HFFc6 (cell line): ENCODE data around the gene CASD1. TPM values are rescaled to one million over a fixed set of nuclear protein-coding genes. Genes with fewer than 3 reads are reported as not detected.

Source experiments
- DNase-seq: peaks from one replicate; pipeline ENCODE4 v3.0.0-alpha.2; 2018
- H3K27ac Mint-ChIP-seq: 2 replicates; pipeline ENCODE4 v1.8.0; 2020; ENCODE audit warnings: mild to moderate bottlenecking, mixed read lengths
- H3K27me3 Mint-ChIP-seq: 2 replicates; pipeline ENCODE4 v1.8.0; 2021; ENCODE audit warnings: mild to moderate bottlenecking, moderate library complexity, mixed read lengths; ENCODE audit not compliant: insufficient read depth
- H3K36me3 Mint-ChIP-seq: 2 replicates; pipeline ENCODE4 v1.8.0; 2021; ENCODE audit warnings: low read depth, mixed read lengths
- H3K4me1 Mint-ChIP-seq: 2 replicates; pipeline ENCODE4 v1.8.0; 2020; ENCODE audit warnings: low read depth, mixed read lengths
- H3K4me3 Mint-ChIP-seq: 2 replicates; pipeline ENCODE4 v1.8.0; 2020; ENCODE audit warnings: mild to moderate bottlenecking, moderate library complexity, mixed read lengths
- H3K9me3 Mint-ChIP-seq: 2 replicates; pipeline ENCODE4 v1.8.0; 2020; ENCODE audit warnings: mild to moderate bottlenecking, mixed read lengths
- CTCF ChIP-seq: fragments of 200-600 bp; sonication (generic); IDR thresholded peaks from 2 replicates; pipeline ENCODE4 v1.5.0; 2021; ENCODE audit warnings: antibody characterized with exemption, mild to moderate bottlenecking
- long read RNA-seq: library from polyadenylated mRNA; unstranded; transcript quantifications from one replicate; pipeline ENCODE4 v2.0.0, GENCODE V29; 2019
- total RNA-seq, 6 experiments: library from RNA; stranded (reverse); fragmentation: NEBNext Ultra II Directional; extraction: Animal tissue kit (Norgen Biotek cat#: 25700); gene quantifications; 2 replicates in 1 of 6; 3 replicates in 5 of 6; pipeline ENCODE4 v1.2.3, GENCODE V29; 2021

The CASD1 gene
- total RNA-seq, result 1 to 10 TPM; 6.6 to 8.1 (median 7.1) TPM
- long read RNA-seq, partial matches to known transcripts, result 4 of 6 reads
- long read RNA-seq, other reads (novel, unspliced or antisense), result 0 of 6 reads

GRCh38 chr7:94509264-94509886, at the start of gene CASD1:
Gene CASD1, plus strand, starts transcription at chr7:94509809. Its CDS starts 276 bp downstream, at chr7:94510085.
- Mint-ChIP-seq H3K36me3 (no peaks in the 10 kb centered on the region), H3K4me3 (peak within 1 kb of the TSS; percentile 85), H3K4me1 (peaks cover 32% of the 10 kb centered on the region), H3K27me3 (peaks cover 2% of the 10 kb centered on the region), H3K9me3 (no peaks in the 10 kb centered on the region), H3K27ac (peak within 1 kb of the TSS; percentile 78)
- DNase-seq, result no peak
- TF ChIP-seq CTCF, result no peak

- H3K4me3 Mint-ChIP-seq, result no peak overlapping the region
- no peaks in the 10 kb centered on the region for H3K4me1 Mint-ChIP-seq
- no peaks in the 10 kb centered on the region for H3K36me3 Mint-ChIP-seq
- H3K27ac Mint-ChIP-seq, result no peak overlapping the region
- TF ChIP-seq CTCF, result no peak
- H3K27me3 Mint-ChIP-seq, result peaks cover 9% of the 10 kb centered on the region
- H3K9me3 Mint-ChIP-seq, result 0 out of 2 replicates have a peak, but pooled peaks cover under 1% of the 10 kb centered on the region
- DNase-seq, result no peak
These were observed 43.1 kb upstream of the CASD1 start for GRCh38 chr7:94466516-94466915.

GRCh38 chr7:94471604-94472003, 38.0 kb upstream of the CASD1 start:
- Mint-ChIP-seq H3K4me3 (no peak overlapping the region), H3K27me3 (peaks cover 9% of the 10 kb centered on the region), H3K9me3 (0 out of 2 replicates have a peak, but pooled peaks cover 4% of the 10 kb centered on the region), H3K4me1 (no peaks in the 10 kb centered on the region), H3K36me3 (no peaks in the 10 kb centered on the region), H3K27ac (no peak overlapping the region)
- DNase-seq, result no peak
- TF ChIP-seq CTCF, result no peak

- H3K27ac Mint-ChIP-seq, result no peak overlapping the region
- 0 out of 2 replicates have a peak, but pooled peaks cover 4% of the 10 kb centered on the region for H3K9me3 Mint-ChIP-seq
- H3K4me1 Mint-ChIP-seq, result no peaks in the 10 kb centered on the region
- TF ChIP-seq CTCF, result no peak
- H3K36me3 Mint-ChIP-seq, result no peaks in the 10 kb centered on the region
- no peak for DNase-seq
- peaks cover 9% of the 10 kb centered on the region for H3K27me3 Mint-ChIP-seq
- no peak overlapping the region for H3K4me3 Mint-ChIP-seq
These were observed 37.0 kb upstream of the CASD1 start for GRCh38 chr7:94472608-94473007.

GRCh38 chr7:94476251-94476840, 33.3 kb upstream of the CASD1 start:
- H3K9me3 Mint-ChIP-seq, result 0 out of 2 replicates have a peak, but pooled peaks cover 4% of the 10 kb centered on the region
- H3K27me3 Mint-ChIP-seq, result peaks cover 8% of the 10 kb centered on the region
- TF ChIP-seq CTCF, result no peak
- H3K36me3 Mint-ChIP-seq, result no peaks in the 10 kb centered on the region
- H3K4me1 Mint-ChIP-seq, result no peaks in the 10 kb centered on the region
- no peak overlapping the region for H3K27ac Mint-ChIP-seq
- no peak for DNase-seq
- no peak overlapping the region for H3K4me3 Mint-ChIP-seq
